WTC11 (cell line): ENCODE results near the gene XDH. TPM values are rescaled to one million over a fixed set of nuclear protein-coding genes. Genes with fewer than 3 reads are reported as not detected.

Experiments
- ATAC-seq: fragments of 200-7000 bp; cut with Tn5 transposase; 2 replicates; pipeline ENCODE4 v1.10.0; 2021; ENCODE audit warnings: mild to moderate bottlenecking, moderate library complexity
- CTCF ChIA-PET: fragments of 300-600 bp; sonication (Branson Sonifier 250); formaldehyde crosslinking; loops from one replicate; lab custom pipeline; 2021; ENCODE audit warnings: antibody characterized with exemption; lab: Charles Lee
- POLR2A ChIA-PET: fragments of 350-600 bp; sonication (Branson Sonifier 250); formaldehyde crosslinking; loops from one replicate; lab custom pipeline; 2021; ENCODE audit warnings: antibody characterized with exemption; lab: Charles Lee
- DNase-seq: peaks from one replicate; pipeline ENCODE4 v3.0.0; 2021; ENCODE audit warnings: low spot score
- H3K27ac Mint-ChIP-seq: 2 replicates; pipeline ENCODE4 v1.8.0; 2021; ENCODE audit warnings: mixed read lengths
- H3K27me3 Mint-ChIP-seq: 2 replicates; pipeline ENCODE4 v1.8.0; 2021; ENCODE audit warnings: low read depth, mild to moderate bottlenecking, moderate library complexity, mixed read lengths
- H3K36me3 Mint-ChIP-seq: 2 replicates; pipeline ENCODE4 v1.8.0; 2021; ENCODE audit warnings: mixed read lengths
- H3K4me1 Mint-ChIP-seq: 2 replicates; pipeline ENCODE4 v1.8.0; 2022; ENCODE audit warnings: mixed read lengths
- H3K4me3 Mint-ChIP-seq: 2 replicates; pipeline ENCODE4 v1.8.0; 2021; ENCODE audit warnings: mild to moderate bottlenecking, moderate library complexity, mixed read lengths
- H3K9me3 Mint-ChIP-seq: 2 replicates; pipeline ENCODE4 v1.8.0; 2021; ENCODE audit warnings: mixed read lengths
- AFF4 ChIP-seq: sonication (generic); formaldehyde crosslinking; IDR thresholded peaks from 2 replicates; pipeline ENCODE4 v1.8.1; 2023; ENCODE audit warnings: mild to moderate bottlenecking, missing genetic modification reagents, borderline replicate concordance
- ATF1 ChIP-seq: sonication (generic); formaldehyde crosslinking; IDR thresholded peaks from 2 replicates; pipeline ENCODE4 v1.8.1; 2023; ENCODE audit warnings: mild to moderate bottlenecking, moderate library complexity, missing genetic modification reagents
- CREB1 ChIP-seq: sonication (generic); formaldehyde crosslinking; IDR thresholded peaks from 2 replicates; pipeline ENCODE4 v1.8.0; 2023; ENCODE audit warnings: mild to moderate bottlenecking, missing genetic modification reagents
- E2F4 ChIP-seq: sonication (generic); formaldehyde crosslinking; IDR thresholded peaks from 2 replicates; pipeline ENCODE4 v1.8.1; 2022; ENCODE audit warnings: low read depth, mild to moderate bottlenecking, moderate library complexity, missing genetic modification reagents, borderline replicate concordance
- ESRRA ChIP-seq: sonication (generic); formaldehyde crosslinking; IDR thresholded peaks from 2 replicates; pipeline ENCODE4 v1.8.1; 2022; ENCODE audit warnings: mild to moderate bottlenecking, missing genetic modification reagents, borderline replicate concordance
- ETV6 ChIP-seq: sonication (generic); formaldehyde crosslinking; IDR thresholded peaks from 2 replicates; pipeline ENCODE4 v1.8.1; 2022; ENCODE audit warnings: mild to moderate bottlenecking, missing genetic modification reagents
- GTF2I ChIP-seq: fragments of 250-450 bp; sonication (Bioruptor Pico); conservative IDR thresholded peaks from 2 replicates; pipeline ENCODE4 v1.4.0; 2021; ENCODE audit warnings: mild to moderate bottlenecking
- KAT7 ChIP-seq: sonication (generic); formaldehyde crosslinking; IDR thresholded peaks from 2 replicates; pipeline ENCODE4 v1.8.1; 2023; ENCODE audit warnings: missing genetic modification reagents, mild to moderate bottlenecking, borderline replicate concordance
- MXD4 ChIP-seq: fragments of 250-450 bp; sonication (Bioruptor Pico); IDR thresholded peaks from 2 replicates; pipeline ENCODE4 v1.8.0; 2021; ENCODE audit warnings: mild to moderate bottlenecking, moderate library complexity, borderline replicate concordance
- NFATC4 ChIP-seq: fragments of 250-450 bp; sonication (Bioruptor Pico); IDR thresholded peaks from 2 replicates; pipeline ENCODE4 v1.9.0; 2021; ENCODE audit warnings: mild to moderate bottlenecking
- NFYB ChIP-seq: sonication (generic); formaldehyde crosslinking; conservative IDR thresholded peaks from 2 replicates; pipeline ENCODE4 v1.8.0; 2022; ENCODE audit warnings: low read depth, missing genetic modification reagents
- OVOL2 ChIP-seq: fragments of 250-450 bp; sonication (Bioruptor Pico); IDR thresholded peaks from 2 replicates; pipeline ENCODE4 v1.9.0; 2021; ENCODE audit warnings: mild to moderate bottlenecking, borderline replicate concordance
- PREB ChIP-seq: sonication (generic); formaldehyde crosslinking; IDR thresholded peaks from 2 replicates; pipeline ENCODE4 v1.8.1; 2022; ENCODE audit warnings: mild to moderate bottlenecking, missing genetic modification reagents, moderate library complexity, borderline replicate concordance
- RORB ChIP-seq: fragments of 250-450 bp; sonication (Bioruptor Pico); IDR thresholded peaks from 2 replicates; pipeline ENCODE4 v1.9.0; 2021; ENCODE audit warnings: mild to moderate bottlenecking
- SP1 ChIP-seq: sonication (generic); formaldehyde crosslinking; conservative IDR thresholded peaks from 2 replicates; pipeline ENCODE4 v1.8.1; 2022; ENCODE audit warnings: missing genetic modification reagents
- USF1 ChIP-seq: sonication (generic); formaldehyde crosslinking; IDR thresholded peaks from 2 replicates; pipeline ENCODE4 v1.8.0; 2022; ENCODE audit warnings: mild to moderate bottlenecking, missing genetic modification reagents
- ZNF219 ChIP-seq: sonication (generic); formaldehyde crosslinking; IDR thresholded peaks from 2 replicates; pipeline ENCODE4 v1.8.0; 2023; ENCODE audit warnings: missing genetic modification reagents, mild to moderate bottlenecking, borderline replicate concordance
- ZNF232 ChIP-seq: sonication (generic); formaldehyde crosslinking; IDR thresholded peaks from 2 replicates; pipeline ENCODE4 v1.8.0; 2022; ENCODE audit warnings: mild to moderate bottlenecking, missing genetic modification reagents
- ZNF263 ChIP-seq: sonication (generic); formaldehyde crosslinking; IDR thresholded peaks from 2 replicates; pipeline ENCODE4 v1.8.1; 2022; ENCODE audit warnings: low read depth, mild to moderate bottlenecking, moderate library complexity, missing genetic modification reagents
- ZNF396 ChIP-seq: fragments of 250-450 bp; sonication (Bioruptor Pico); IDR thresholded peaks from 2 replicates; pipeline ENCODE4 v1.8.0; 2021; ENCODE audit warnings: mild to moderate bottlenecking, moderate library complexity, borderline replicate concordance
- ZNF532 ChIP-seq: fragments of 250-450 bp; sonication (Bioruptor Pico); IDR thresholded peaks from 2 replicates; pipeline ENCODE4 v1.9.0; 2021; ENCODE audit warnings: mild to moderate bottlenecking, borderline replicate concordance
- total RNA-seq: library from RNA; stranded (reverse); gene quantifications from 3 replicates; pipeline ENCODE4 v1.2.3, GENCODE V29; 2021

Gene XDH
- total RNA-seq, 1 experiment from 2014 or later = 3.0 TPM

GRCh38 chr2:31378389-31378788, 36.2 kb downstream of the XDH start (continued):
- no peak for TF ChIP-seq PREB (CRISPR knock-in tag)
- no peak for TF ChIP-seq OVOL2 (CRISPR knock-in tag)
- TF ChIP-seq RORB (CRISPR knock-in tag) = no peak

GRCh38 chr2:31373127-31373526, 41.4 kb downstream of the XDH start:
- TF ChIP-seq ZNF263 (no peak), AFF4 (no peak), ZNF532 (CRISPR knock-in tag) (no peak), ATF1 (no peak), ZNF232 (no peak), CREB1 (no peak), NFYB (no peak), ETV6 (CRISPR knock-in tag) (no peak), ZNF219 (CRISPR knock-in tag) (no peak), KAT7 (CRISPR knock-in tag) (no peak), USF1 (CRISPR knock-in tag) (no peak), ZNF396 (CRISPR knock-in tag) (no peak), MXD4 (CRISPR knock-in tag) (no peak), GTF2I (no peak), NFATC4 (CRISPR knock-in tag) (no peak), ESRRA (CRISPR knock-in tag) (no peak), SP1 (CRISPR knock-in tag) (no peak), E2F4 (no peak)
- ChIA-PET POLR2A (no interaction called here), CTCF (no interaction called here)
- Mint-ChIP-seq H3K27me3 (no peaks in the 10 kb centered on the region), H3K9me3 (peaks cover 7% of the 10 kb centered on the region), H3K27ac (no peak overlapping the region), H3K4me3 (no peak overlapping the region), H3K4me1 (no peaks in the 10 kb centered on the region), H3K36me3 (peaks cover 9% of the 10 kb centered on the region; the same call in 1 of the 2 replicates)
- ATAC-seq (no peak), DNase-seq (no peak)
